ENCODE results near the gene HCST. TPM values are rescaled to one million over a fixed set of nuclear protein-coding genes. Genes with fewer than 3 reads are reported as not detected.

HCST gene
- total RNA-seq, 4 donors from 2014 or later: 7.6 to 57.0 (median 13.3) TPM

GRCh38 chr19:35937345-35938281 is 35.3 kb downstream of the HCST start:
- TF ChIP-seq, protein P1, sequence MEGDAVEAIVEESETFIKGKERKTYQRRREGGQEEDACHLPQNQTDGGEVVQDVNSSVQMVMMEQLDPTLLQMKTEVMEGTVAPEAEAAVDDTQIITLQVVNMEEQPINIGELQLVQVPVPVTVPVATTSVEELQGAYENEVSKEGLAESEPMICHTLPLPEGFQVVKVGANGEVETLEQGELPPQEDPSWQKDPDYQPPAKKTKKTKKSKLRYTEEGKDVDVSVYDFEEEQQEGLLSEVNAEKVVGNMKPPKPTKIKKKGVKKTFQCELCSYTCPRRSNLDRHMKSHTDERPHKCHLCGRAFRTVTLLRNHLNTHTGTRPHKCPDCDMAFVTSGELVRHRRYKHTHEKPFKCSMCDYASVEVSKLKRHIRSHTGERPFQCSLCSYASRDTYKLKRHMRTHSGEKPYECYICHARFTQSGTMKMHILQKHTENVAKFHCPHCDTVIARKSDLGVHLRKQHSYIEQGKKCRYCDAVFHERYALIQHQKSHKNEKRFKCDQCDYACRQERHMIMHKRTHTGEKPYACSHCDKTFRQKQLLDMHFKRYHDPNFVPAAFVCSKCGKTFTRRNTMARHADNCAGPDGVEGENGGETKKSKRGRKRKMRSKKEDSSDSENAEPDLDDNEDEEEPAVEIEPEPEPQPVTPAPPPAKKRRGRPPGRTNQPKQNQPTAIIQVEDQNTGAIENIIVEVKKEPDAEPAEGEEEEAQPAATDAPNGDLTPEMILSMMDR (IDR thresholded peaks at IDR 0.05): no peak
- no peak for ATAC-seq (ENCODE audit: low FRiP score)
- DNase-seq (ENCODE audit: low spot score): no peak

DNA sequence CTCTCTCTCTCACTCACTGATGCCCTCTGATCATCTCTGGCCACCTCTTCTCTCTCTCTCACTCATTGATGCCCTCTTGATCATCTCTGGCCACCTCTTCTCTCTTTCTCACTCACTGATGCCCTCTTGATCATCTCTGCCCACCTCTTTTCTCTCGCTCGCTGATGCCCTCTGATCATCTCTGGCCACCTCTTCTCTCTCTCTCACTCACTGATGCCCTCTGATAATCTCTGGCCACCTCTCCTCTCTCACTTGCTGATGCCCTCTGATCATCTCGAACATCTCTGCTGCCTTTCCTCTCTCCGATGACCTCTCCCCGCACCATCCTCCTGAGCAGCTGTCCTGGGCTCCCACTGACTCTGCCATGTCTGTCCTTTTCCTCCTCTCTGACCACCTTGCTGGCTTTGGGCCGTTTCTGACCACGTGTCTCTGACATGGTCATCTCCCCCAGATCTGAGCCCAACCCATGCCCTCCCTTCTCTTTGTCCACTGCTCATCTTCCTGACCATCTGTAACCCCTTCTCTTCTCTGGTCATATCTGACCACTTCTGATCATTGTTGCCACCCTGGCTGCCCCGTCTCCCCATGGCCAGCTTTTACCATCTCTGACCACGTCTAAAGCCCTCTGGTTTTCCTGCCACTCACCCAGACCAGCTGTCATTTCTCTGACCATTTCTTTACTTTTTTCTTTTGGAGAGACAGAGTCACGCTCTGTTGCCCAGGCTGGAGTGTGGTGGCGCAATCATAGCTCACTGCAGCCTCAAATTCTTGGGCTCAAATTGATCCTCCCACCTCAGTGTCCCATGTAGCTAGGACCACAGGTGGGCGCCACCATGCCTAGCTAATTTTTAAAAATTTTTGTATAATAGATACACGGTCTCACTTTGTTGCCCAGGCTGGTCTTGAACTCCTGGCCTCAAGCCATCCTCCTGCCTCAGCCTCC is 36.2 kb downstream of the HCST start:
- TF ChIP-seq, protein P1 (IDR thresholded peaks at IDR 0.05): no peak
- no peak for ATAC-seq (ENCODE audit: low FRiP score)
- DNase-seq (ENCODE audit: low spot score): no peak

DNA sequence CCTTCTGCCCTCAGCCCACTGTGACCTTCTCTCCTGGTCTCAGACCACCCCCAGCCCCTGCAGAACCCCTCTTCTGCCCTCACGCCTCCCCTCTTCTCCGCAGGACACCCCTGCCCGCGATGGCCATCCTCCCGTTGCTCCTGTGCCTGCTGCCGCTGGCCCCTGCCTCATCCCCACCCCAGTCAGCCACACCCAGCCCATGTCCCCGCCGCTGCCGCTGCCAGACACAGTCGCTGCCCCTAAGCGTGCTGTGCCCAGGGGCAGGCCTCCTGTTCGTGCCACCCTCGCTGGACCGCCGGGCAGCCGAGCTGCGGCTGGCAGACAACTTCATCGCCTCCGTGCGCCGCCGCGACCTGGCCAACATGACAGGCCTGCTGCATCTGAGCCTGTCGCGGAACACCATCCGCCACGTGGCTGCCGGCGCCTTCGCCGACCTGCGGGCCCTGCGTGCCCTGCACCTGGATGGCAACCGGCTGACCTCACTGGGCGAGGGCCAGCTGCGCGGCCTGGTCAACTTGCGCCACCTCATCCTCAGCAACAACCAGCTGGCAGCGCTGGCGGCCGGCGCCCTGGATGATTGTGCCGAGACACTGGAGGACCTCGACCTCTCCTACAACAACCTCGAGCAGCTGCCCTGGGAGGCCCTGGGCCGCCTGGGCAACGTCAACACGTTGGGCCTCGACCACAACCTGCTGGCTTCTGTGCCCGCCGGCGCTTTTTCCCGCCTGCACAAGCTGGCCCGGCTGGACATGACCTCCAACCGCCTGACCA is 37.2 kb downstream of the HCST start:
- DNase-seq (ENCODE audit: low spot score): no peak
- TF ChIP-seq, protein P1 (IDR thresholded peaks at IDR 0.05): no peak
- no peak for ATAC-seq (ENCODE audit: low FRiP score)

- DNase-seq (ENCODE audit: low spot score) (no peak), ATAC-seq (ENCODE audit: low FRiP score) (no peak)
- TF ChIP-seq, protein P1 (IDR thresholded peaks at IDR 0.05): no peak
Observed at GRCh38 chr19:35940078-35940775, 37.9 kb downstream of the HCST start.

- DNase-seq (ENCODE audit: low spot score): no peak
- no peak for ATAC-seq (ENCODE audit: low FRiP score)
- TF ChIP-seq, protein P1 (IDR thresholded peaks at IDR 0.05): no peak
Observed at GRCh38 chr19:35940839-35941238, 38.5 kb downstream of the HCST start.

GRCh38 chr19:35942235-35942634 is 39.9 kb downstream of the HCST start:
- ATAC-seq (ENCODE audit: low FRiP score) (no peak), DNase-seq (ENCODE audit: low spot score) (no peak)
- TF ChIP-seq, protein P1 (IDR thresholded peaks at IDR 0.05): no peak

All from omental fat pad (tissue), 4 donors.